Osteoblast (primary cell): ENCODE data around the gene CCM2. TPM values are rescaled to one million over a fixed set of nuclear protein-coding genes. Genes with fewer than 3 reads are reported as not detected.

ENCODE experiments used
- DNase-seq: peaks from one replicate; pipeline ENCODE4 v3.0.0; 2011; ENCODE audit warnings: low spot score, mixed read lengths; ENCODE audit not compliant: insufficient read length; ENCODE audit errors: missing footprints
- H2AFZ ChIP-seq: 2 replicates; pipeline ENCODE4 v1.6.0; 2011; ENCODE audit warnings: mild to moderate bottlenecking, low read length
- H3K27ac ChIP-seq: 2 replicates; pipeline ENCODE4 v1.5.1; 2011; ENCODE audit warnings: mild to moderate bottlenecking, low read depth, low read length, moderate library complexity
- H3K27me3 ChIP-seq: 2 replicates; pipeline ENCODE4 v1.6.0; 2012; ENCODE audit warnings: mild to moderate bottlenecking, control low read depth, inconsistent platforms, low read length, moderate library complexity; ENCODE audit not compliant: insufficient read depth
- H3K36me3 ChIP-seq: 2 replicates; pipeline ENCODE4 v1.5.1; 2011; ENCODE audit warnings: mild to moderate bottlenecking, low read length, control low read depth, moderate library complexity; ENCODE audit not compliant: insufficient read depth
- H3K4me1 ChIP-seq: 2 replicates; pipeline ENCODE4 v1.5.1; 2011; ENCODE audit warnings: mild to moderate bottlenecking, low read length, control low read depth, moderate library complexity; ENCODE audit not compliant: insufficient read depth
- H3K4me2 ChIP-seq: 2 replicates; pipeline ENCODE4 v1.6.0; 2011; ENCODE audit warnings: mild to moderate bottlenecking, low read length; ENCODE audit not compliant: insufficient read depth
- H3K4me3 ChIP-seq: fragments of 200-600 bp; sonication (generic); 3 replicates; pipeline ENCODE4 v1.5.1; 2012; ENCODE audit warnings: mild to moderate bottlenecking, low read length, inconsistent platforms; ENCODE audit not compliant: insufficient read depth
- H3K79me2 ChIP-seq: 2 replicates; pipeline ENCODE4 v1.6.0; 2012; ENCODE audit warnings: mild to moderate bottlenecking, low read length, control low read depth, inconsistent platforms; ENCODE audit not compliant: insufficient read depth
- H3K9me3 ChIP-seq: 2 replicates; pipeline ENCODE4 v1.5.1; 2011; ENCODE audit warnings: low read depth, low read length, control low read depth
- H4K20me1 ChIP-seq: 2 replicates; pipeline ENCODE4 v1.6.0; 2012; ENCODE audit warnings: mild to moderate bottlenecking, low read length, control low read depth; ENCODE audit not compliant: insufficient read depth
- CTCF ChIP-seq: IDR thresholded peaks from 2 replicates; pipeline ENCODE4 v1.5.1; 2011; ENCODE audit warnings: mild to moderate bottlenecking, low read depth, low read length, moderate library complexity; ENCODE audit errors: extremely low read depth
- total RNA-seq: library from RNA; depleted of rRNA; stranded (reverse); fragments of >200 nt; gene quantifications from 2 replicates; pipeline ENCODE4 v1.2.3, GENCODE V29; 2012

CCM2 gene
- total RNA-seq, 1 donor, result 42.3 TPM

GRCh38 chr7:45007106-45007505 is 7.1 kb downstream of the CCM2 start:
- TF ChIP-seq CTCF, result no peak
- H3K36me3 ChIP-seq, result peaks cover 7% of the 10 kb centered on the region
- H3K79me2 ChIP-seq, result peaks cover 90% of the 10 kb centered on the region
- H4K20me1 ChIP-seq, result peaks cover 19% of the 10 kb centered on the region
- no peak for DNase-seq
- H3K27me3 ChIP-seq, result no peaks in the 10 kb centered on the region
- no peak overlapping the region for H3K4me2 ChIP-seq
- no peaks in the 10 kb centered on the region for H3K9me3 ChIP-seq
- no peak overlapping the region for H3K27ac ChIP-seq
- no peak overlapping the region for H3K4me3 ChIP-seq
- no peak overlapping the region for H2AFZ ChIP-seq
- H3K4me1 ChIP-seq, result no peaks in the 10 kb centered on the region

GRCh38 chr7:45007571-45008328 is 7.7 kb downstream of the CCM2 start:
- Histone ChIP-seq H3K4me1 (no peaks in the 10 kb centered on the region), H3K4me3 (no peak overlapping the region), H3K36me3 (peaks cover 7% of the 10 kb centered on the region), H4K20me1 (peaks cover 13% of the 10 kb centered on the region), H3K4me2 (no peak overlapping the region), H3K27me3 (no peaks in the 10 kb centered on the region), H3K79me2 (peaks cover 90% of the 10 kb centered on the region), H3K27ac (no peak overlapping the region), H2AFZ (no peak overlapping the region), H3K9me3 (no peaks in the 10 kb centered on the region)
- DNase-seq, result no peak
- no peak for TF ChIP-seq CTCF

- Histone ChIP-seq H3K27me3 (no peaks in the 10 kb centered on the region), H3K4me2 (no peak overlapping the region), H3K79me2 (peaks cover 74% of the 10 kb centered on the region), H3K9me3 (no peaks in the 10 kb centered on the region), H4K20me1 (peaks cover 18% of the 10 kb centered on the region), H3K36me3 (peaks cover 8% of the 10 kb centered on the region), H3K4me3 (no peak overlapping the region), H3K4me1 (no peaks in the 10 kb centered on the region), H2AFZ (no peak overlapping the region), H3K27ac (no peak overlapping the region)
- TF ChIP-seq CTCF, result no peak
- DNase-seq, result no peak
Observed at GRCh38 chr7:45013465-45013967, 13.5 kb downstream of the CCM2 start.

- peaks cover 18% of the 10 kb centered on the region for H4K20me1 ChIP-seq
- no peak for DNase-seq
- peaks cover 68% of the 10 kb centered on the region for H3K79me2 ChIP-seq
- H3K27ac ChIP-seq, result no peak overlapping the region
- peaks cover 8% of the 10 kb centered on the region for H3K36me3 ChIP-seq
- TF ChIP-seq CTCF, result no peak
- H3K4me1 ChIP-seq, result no peaks in the 10 kb centered on the region
- no peak overlapping the region for H3K4me2 ChIP-seq
- H3K9me3 ChIP-seq, result no peaks in the 10 kb centered on the region
- no peaks in the 10 kb centered on the region for H3K27me3 ChIP-seq
- no peak overlapping the region for H3K4me3 ChIP-seq
- no peak overlapping the region for H2AFZ ChIP-seq
Observed at GRCh38 chr7:45015313-45015712, 15.3 kb downstream of the CCM2 start.
